ENCODE results near the gene TBPL1.

DNA sequence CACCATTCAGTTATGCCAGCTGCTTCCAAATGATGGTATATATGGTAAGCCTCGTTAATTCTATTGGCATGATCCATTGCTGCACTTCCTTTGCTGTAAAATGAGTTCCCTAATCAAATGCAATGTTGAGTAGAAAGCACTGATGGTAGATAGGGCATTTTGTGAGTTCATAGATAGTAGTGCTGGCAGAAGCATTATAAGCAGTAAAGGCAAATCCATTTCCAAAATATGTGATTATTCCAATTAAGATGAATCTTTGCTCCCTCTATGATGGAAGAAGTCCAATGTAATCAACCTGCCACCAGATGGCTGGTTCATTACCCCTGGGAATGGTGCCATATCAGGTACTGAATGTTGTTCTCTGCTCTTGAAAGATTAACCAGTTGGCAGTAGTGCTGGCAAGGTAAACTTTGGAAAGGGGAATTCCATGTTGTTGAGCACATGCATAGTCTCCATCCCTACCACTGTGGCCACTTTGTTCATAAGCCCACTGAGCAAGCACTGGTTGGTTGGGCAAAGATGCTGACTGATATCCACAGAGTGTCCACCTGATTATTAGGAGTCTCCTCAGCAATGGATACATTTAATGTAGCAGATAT is 5.6 kb upstream of the TBPL1 start:
- TF ChIP-seq RCOR1 (IDR thresholded peaks at IDR 0.05; ENCODE audit: low read depth, low read length) (no peak), POLR2A (IDR thresholded peaks at IDR 0.05; ENCODE audit: low read length) (no peak), BHLHE40 (IDR thresholded peaks at IDR 0.05; ENCODE audit: low read depth, low read length) (no peak), RFX5 (IDR thresholded peaks at IDR 0.05) (no peak), CEBPB (IDR thresholded peaks at IDR 0.05) (no peak), PHF8 (IDR thresholded peaks at IDR 0.05; ENCODE audit: borderline replicate concordance, low read depth) (no peak), EP300 (IDR thresholded peaks at IDR 0.05) (no peak)
- TF ChIP-seq, protein P1, sequence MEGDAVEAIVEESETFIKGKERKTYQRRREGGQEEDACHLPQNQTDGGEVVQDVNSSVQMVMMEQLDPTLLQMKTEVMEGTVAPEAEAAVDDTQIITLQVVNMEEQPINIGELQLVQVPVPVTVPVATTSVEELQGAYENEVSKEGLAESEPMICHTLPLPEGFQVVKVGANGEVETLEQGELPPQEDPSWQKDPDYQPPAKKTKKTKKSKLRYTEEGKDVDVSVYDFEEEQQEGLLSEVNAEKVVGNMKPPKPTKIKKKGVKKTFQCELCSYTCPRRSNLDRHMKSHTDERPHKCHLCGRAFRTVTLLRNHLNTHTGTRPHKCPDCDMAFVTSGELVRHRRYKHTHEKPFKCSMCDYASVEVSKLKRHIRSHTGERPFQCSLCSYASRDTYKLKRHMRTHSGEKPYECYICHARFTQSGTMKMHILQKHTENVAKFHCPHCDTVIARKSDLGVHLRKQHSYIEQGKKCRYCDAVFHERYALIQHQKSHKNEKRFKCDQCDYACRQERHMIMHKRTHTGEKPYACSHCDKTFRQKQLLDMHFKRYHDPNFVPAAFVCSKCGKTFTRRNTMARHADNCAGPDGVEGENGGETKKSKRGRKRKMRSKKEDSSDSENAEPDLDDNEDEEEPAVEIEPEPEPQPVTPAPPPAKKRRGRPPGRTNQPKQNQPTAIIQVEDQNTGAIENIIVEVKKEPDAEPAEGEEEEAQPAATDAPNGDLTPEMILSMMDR (IDR thresholded peaks at IDR 0.05) = no peak
- TF ChIP-seq, protein P2, sequence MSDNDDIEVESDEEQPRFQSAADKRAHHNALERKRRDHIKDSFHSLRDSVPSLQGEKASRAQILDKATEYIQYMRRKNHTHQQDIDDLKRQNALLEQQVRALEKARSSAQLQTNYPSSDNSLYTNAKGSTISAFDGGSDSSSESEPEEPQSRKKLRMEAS (IDR thresholded peaks at IDR 0.05) = no peak
- TF ChIP-seq, protein P3, sequence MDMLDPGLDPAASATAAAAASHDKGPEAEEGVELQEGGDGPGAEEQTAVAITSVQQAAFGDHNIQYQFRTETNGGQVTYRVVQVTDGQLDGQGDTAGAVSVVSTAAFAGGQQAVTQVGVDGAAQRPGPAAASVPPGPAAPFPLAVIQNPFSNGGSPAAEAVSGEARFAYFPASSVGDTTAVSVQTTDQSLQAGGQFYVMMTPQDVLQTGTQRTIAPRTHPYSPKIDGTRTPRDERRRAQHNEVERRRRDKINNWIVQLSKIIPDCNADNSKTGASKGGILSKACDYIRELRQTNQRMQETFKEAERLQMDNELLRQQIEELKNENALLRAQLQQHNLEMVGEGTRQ (IDR thresholded peaks at IDR 0.05) = no peak
